ENCODE data around the gene CD200R1L. TPM values are rescaled to one million over a fixed set of nuclear protein-coding genes. Genes with fewer than 3 reads are reported as not detected.

Gene CD200R1L
- total RNA-seq, 1 experiment from 2014 or later, result not detected

- H3K4me3 Mint-ChIP-seq (ENCODE audit: unreplicated experiment), result no peak overlapping the region
- TF ChIP-seq CTCF (IDR thresholded peaks at IDR 0.05; ENCODE audit: unreplicated experiment), result no peak
- H3K4me1 Mint-ChIP-seq (ENCODE audit: insufficient read depth, unreplicated experiment), result peaks cover 26% of the 10 kb centered on the region
- intact Hi-C loops (cut with micrococcal nuclease), result no loop called here
- H3K9me3 Mint-ChIP-seq (ENCODE audit: unreplicated experiment), result no peaks in the 10 kb centered on the region
- no peaks in the 10 kb centered on the region for H3K36me3 Mint-ChIP-seq (ENCODE audit: insufficient read depth, unreplicated experiment)
- ChIA-PET POLR2A (interaction anchor here (0.7 to 3.0 kb wide), 3 partner anchors 18 to 239 kb away, joined by 3 to 17 read pairs (median 3); no protein-coding TSS in a partner anchor), CTCF (interaction anchor here (0.6 to 2.8 kb wide), 8 partner anchors 9 to 221 kb away, joined by 3 to 11 read pairs (median 4); no protein-coding TSS in a partner anchor)
- DNase-seq (ENCODE audit: unreplicated experiment), result no peak
- no TSS peak for BruUV-seq (replicated peaks)
- H3K27ac Mint-ChIP-seq (ENCODE audit: low read depth, unreplicated experiment), result no peak overlapping the region
- no peaks in the 10 kb centered on the region for H3K27me3 Mint-ChIP-seq (ENCODE audit: insufficient read depth, unreplicated experiment)
Observed at GRCh38 chr3:112779558-112780480, 66.8 kb downstream of the CD200R1L start.

DNA sequence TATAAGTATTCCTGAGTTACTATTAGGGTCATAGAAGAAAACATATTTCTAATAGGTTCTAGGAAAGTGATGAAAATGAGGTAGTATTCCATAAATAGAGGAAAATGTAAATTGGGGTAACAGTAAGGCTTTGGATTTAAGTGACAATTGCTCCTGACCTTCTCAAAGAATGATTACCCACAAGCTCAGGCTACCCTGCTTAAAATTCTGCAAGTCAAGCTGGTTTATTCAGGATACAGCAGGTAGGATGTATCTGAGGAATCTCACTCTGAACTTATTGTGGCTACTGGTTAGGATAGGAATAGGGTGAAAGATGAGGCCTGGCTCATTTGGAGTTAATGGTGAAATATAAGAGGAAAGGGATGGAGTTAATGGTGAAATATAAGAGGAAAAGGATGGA is 67.7 kb downstream of the CD200R1L start:
- Mint-ChIP-seq H3K36me3 (ENCODE audit: insufficient read depth, unreplicated experiment) (no peaks in the 10 kb centered on the region), H3K4me3 (ENCODE audit: unreplicated experiment) (no peak overlapping the region), H3K4me1 (ENCODE audit: insufficient read depth, unreplicated experiment) (peaks cover 34% of the 10 kb centered on the region), H3K9me3 (ENCODE audit: unreplicated experiment) (no peaks in the 10 kb centered on the region), H3K27ac (ENCODE audit: low read depth, unreplicated experiment) (peak overlapping the region; percentile 84), H3K27me3 (ENCODE audit: insufficient read depth, unreplicated experiment) (no peaks in the 10 kb centered on the region)
- intact Hi-C loops (cut with micrococcal nuclease), result no loop called here
- TF ChIP-seq CTCF (IDR thresholded peaks at IDR 0.05; ENCODE audit: unreplicated experiment), result no peak
- BruUV-seq (replicated peaks), result no TSS peak
- ChIA-PET POLR2A (interaction anchor here (0.7 to 3.0 kb wide), 2 partner anchors 19 to 240 kb away, joined by 3 to 17 read pairs; no protein-coding TSS in a partner anchor), CTCF (interaction anchor here (0.6 to 2.8 kb wide), 7 partner anchors 9 to 221 kb away, joined by 3 to 11 read pairs (median 5); no protein-coding TSS in a partner anchor)
- DNase-seq (ENCODE audit: unreplicated experiment), result no peak

DNA sequence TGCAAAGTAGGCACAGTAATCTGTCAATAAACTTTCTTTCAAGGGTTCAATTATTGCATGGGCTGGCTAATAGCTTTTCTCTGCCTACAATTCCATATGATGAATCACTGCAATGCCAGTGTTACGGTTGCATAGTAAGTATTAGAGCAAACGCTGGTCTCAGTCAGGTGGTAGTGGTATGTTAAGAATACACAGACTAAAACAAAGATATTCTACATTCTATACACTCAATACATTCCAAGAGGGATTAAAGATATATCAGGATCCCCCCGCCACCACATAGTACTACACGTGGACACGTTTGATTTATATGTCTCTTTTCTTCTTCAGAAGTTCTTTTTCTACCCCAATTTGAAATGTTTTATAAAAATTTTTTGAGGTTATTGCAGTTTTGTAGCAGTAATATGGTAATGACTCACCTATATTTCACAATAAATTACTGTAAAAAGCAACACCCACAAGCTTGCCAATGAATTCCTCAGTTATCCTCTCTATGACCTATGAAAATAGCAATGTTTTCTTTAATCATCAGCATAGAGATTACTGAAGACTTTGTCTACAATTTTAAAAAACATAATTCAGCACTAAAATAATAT is 68.2 kb downstream of the CD200R1L start:
- H3K4me3 Mint-ChIP-seq (ENCODE audit: unreplicated experiment), result no peak overlapping the region
- no TSS peak for BruUV-seq (replicated peaks)
- CTCF ChIA-PET, result interaction anchor here (1.2 to 2.8 kb wide), 3 partner anchors 12 to 136 kb away, joined by 3 to 6 read pairs (median 3); no protein-coding TSS in a partner anchor
- H3K27me3 Mint-ChIP-seq (ENCODE audit: insufficient read depth, unreplicated experiment), result no peaks in the 10 kb centered on the region
- peak overlapping the region; percentile 84 for H3K27ac Mint-ChIP-seq (ENCODE audit: low read depth, unreplicated experiment)
- peak; percentile 80 for DNase-seq (ENCODE audit: unreplicated experiment)
- no peaks in the 10 kb centered on the region for H3K36me3 Mint-ChIP-seq (ENCODE audit: insufficient read depth, unreplicated experiment)
- TF ChIP-seq CTCF (IDR thresholded peaks at IDR 0.05; ENCODE audit: unreplicated experiment), result no peak
- POLR2A ChIA-PET, result interaction anchor here (0.6 to 3.0 kb wide), 9 partner anchors 10 to 1950 kb away, joined by 3 to 17 read pairs (median 3); no protein-coding TSS in a partner anchor
- intact Hi-C loops (cut with micrococcal nuclease), result no loop called here
- H3K9me3 Mint-ChIP-seq (ENCODE audit: unreplicated experiment), result no peaks in the 10 kb centered on the region
- H3K4me1 Mint-ChIP-seq (ENCODE audit: insufficient read depth, unreplicated experiment), result peaks cover 37% of the 10 kb centered on the region

- intact Hi-C loops (cut with micrococcal nuclease), result no loop called here
- no peaks in the 10 kb centered on the region for H3K27me3 Mint-ChIP-seq (ENCODE audit: insufficient read depth, unreplicated experiment)
- no peaks in the 10 kb centered on the region for H3K36me3 Mint-ChIP-seq (ENCODE audit: insufficient read depth, unreplicated experiment)
- H3K4me1 Mint-ChIP-seq (ENCODE audit: insufficient read depth, unreplicated experiment), result peaks cover 37% of the 10 kb centered on the region
- DNase-seq (ENCODE audit: unreplicated experiment), result no peak
- H3K9me3 Mint-ChIP-seq (ENCODE audit: unreplicated experiment), result no peaks in the 10 kb centered on the region
- TF ChIP-seq CTCF (IDR thresholded peaks at IDR 0.05; ENCODE audit: unreplicated experiment), result no peak
- BruUV-seq (replicated peaks), result no TSS peak
- H3K27ac Mint-ChIP-seq (ENCODE audit: low read depth, unreplicated experiment), result peak overlapping the region; percentile 84
- CTCF ChIA-PET, result interaction anchor here (0.6 to 1.2 kb wide), 3 partner anchors 11 to 1659 kb away, joined by 3 to 4 read pairs (median 3); no protein-coding TSS in a partner anchor
- H3K4me3 Mint-ChIP-seq (ENCODE audit: unreplicated experiment), result no peak overlapping the region
- POLR2A ChIA-PET, result interaction anchor here (0.6 to 3.0 kb wide), 9 partner anchors 10 to 1949 kb away, joined by 3 to 17 read pairs (median 3); no protein-coding TSS in a partner anchor
Observed at GRCh38 chr3:112777811-112778210, 68.9 kb downstream of the CD200R1L start.

Data from MCF 10A (cell line).